ENCODE data around the gene SEPTIN1. TPM values are rescaled to one million over a fixed set of nuclear protein-coding genes. Genes with fewer than 3 reads are reported as not detected.

The SEPTIN1 gene
- total RNA-seq, result 0.69 TPM

GRCh38 chr16:30382111-30382881 lies at the start of gene SEPTIN1:
TSS of gene SEPTIN1 (minus strand) at chr16:30382561. CDS start at chr16:30382542, 19 bp downstream.
- no peak for DNase-seq

- DNase-seq, result no peak
These were observed 48.1 kb upstream of the SEPTIN1 start for GRCh38 chr16:30430428-30430970.

DNA sequence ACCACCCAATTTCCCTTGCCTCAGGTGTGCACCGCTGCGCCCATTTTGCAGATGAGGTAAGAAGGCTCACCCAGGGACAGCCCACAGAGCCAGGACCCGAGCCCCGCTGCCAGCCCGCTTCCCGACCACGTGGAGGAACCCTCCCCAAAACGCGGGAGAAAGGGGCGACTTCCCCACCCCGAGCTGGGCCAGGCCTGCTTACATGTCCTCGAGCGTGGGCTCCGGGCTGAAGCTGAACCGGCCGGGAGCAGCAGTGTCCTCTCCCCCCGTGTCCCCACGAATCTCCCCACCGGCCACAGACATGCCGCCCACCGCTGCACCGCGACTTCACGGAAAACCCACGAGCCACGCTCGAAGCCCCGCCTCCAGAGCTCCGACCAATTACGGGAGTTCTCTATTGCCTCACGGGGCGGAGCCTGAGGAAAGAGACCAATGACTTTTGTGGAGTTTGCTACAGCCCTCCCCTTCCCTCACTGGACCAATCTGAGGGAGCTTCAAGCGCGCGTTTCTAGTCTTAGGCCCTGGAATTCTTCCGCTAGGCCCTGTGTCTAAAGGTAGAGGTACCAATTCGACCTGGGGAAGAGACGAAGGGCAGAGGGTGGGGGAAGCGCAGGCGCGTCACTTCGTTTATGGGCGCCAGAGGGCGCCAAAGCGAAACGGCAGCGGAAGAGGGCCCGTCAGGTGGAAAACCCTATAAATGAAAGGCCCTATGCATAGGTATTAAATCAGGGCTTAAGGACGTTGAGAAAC lies 47.5 kb upstream of the SEPTIN1 start, which contains the start of gene DCTPP1:
Gene DCTPP1 (minus strand): TSS at position 353 of the 750 bp plus-strand sequence. CDS start 50 bp downstream, at position 303.
- peak; percentile 96 for DNase-seq

DNA sequence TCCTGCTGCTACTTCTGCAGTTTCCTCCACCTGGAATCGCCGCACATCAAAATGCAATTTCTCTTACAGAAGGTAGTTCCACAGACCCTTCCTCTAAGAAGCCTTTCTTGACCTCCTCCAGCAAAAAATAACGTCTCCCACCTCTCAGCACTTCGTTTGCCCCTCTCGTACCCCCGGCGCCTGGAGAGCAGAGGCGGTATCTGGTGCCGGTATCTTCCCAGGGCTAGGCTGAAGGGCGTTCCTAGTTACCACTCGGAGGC lies 47.0 kb upstream of the SEPTIN1 start:
- DNase-seq, result no peak

GRCh38 chr16:30428055-30428454 lies 45.7 kb upstream of the SEPTIN1 start:
- DNase-seq, result no peak

GRCh38 chr16:30421010-30421409 lies 38.6 kb upstream of the SEPTIN1 start:
- no peak for DNase-seq

DNA sequence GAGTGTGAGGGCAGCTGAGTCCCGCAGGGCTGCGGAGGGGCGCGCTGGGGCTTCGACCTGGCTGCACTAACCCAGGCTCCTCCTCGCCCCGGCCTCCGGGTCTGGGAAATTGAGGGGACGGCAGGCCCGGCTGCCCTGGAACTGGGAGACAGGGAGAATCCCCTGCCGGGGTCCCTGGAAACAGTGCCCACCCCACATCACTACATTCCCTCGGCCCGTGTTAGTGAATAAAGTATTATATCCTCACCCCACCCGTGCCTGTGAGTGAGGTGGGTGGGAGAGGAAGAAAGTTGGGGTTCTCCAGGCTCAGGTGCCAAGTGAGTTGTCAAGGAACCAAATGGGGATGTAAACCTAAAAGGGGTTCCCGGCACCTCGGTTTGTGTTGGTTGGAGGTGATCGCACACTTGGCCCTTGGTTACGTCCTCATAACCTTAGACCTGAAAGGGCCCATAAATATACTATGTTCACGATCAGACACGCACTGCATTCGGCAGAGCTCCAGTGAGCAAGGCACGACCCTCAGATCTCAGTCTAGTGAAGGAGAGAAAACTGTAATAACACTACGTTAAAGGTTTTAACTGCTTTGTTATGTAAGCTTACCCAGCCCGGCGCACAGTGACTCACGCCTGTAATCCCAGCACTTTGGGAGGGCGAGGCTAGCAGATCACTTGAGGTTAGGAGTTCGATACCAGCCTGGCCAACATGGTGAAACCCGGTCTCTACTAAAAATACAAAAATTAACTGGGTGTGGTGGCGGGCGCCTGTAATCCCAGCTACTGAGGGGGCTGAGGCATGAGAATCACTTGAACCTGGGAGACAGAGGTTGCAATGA lies 36.2 kb upstream of the SEPTIN1 start:
- no peak for DNase-seq

DNA sequence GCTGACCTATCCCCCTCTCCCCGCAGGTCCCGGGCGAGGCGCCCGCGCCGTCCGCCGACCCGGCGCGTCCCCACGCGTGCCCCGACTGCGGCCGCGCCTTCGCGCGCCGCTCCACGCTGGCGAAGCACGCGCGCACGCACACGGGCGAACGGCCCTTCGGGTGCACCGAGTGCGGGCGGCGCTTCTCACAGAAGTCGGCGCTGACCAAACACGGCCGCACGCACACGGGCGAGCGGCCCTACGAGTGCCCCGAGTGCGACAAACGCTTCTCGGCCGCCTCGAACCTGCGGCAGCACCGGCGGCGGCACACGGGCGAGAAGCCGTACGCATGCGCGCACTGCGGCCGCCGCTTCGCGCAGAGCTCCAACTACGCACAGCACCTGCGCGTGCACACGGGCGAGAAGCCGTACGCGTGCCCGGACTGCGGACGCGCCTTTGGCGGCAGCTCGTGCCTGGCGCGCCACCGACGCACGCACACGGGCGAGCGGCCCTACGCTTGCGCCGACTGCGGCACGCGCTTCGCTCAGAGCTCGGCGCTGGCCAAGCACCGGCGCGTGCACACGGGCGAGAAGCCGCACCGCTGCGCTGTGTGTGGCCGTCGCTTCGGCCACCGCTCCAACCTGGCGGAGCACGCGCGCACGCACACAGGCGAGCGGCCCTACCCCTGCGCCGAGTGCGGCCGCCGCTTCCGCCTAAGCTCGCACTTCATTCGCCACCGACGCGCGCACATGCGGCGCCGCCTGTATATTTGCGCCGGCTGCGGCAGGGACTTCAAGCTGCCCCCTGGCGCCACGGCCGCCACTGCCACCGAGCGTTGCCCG lies 35.4 kb upstream of the SEPTIN1 start:
- DNase-seq, result peak; percentile 75

DNA sequence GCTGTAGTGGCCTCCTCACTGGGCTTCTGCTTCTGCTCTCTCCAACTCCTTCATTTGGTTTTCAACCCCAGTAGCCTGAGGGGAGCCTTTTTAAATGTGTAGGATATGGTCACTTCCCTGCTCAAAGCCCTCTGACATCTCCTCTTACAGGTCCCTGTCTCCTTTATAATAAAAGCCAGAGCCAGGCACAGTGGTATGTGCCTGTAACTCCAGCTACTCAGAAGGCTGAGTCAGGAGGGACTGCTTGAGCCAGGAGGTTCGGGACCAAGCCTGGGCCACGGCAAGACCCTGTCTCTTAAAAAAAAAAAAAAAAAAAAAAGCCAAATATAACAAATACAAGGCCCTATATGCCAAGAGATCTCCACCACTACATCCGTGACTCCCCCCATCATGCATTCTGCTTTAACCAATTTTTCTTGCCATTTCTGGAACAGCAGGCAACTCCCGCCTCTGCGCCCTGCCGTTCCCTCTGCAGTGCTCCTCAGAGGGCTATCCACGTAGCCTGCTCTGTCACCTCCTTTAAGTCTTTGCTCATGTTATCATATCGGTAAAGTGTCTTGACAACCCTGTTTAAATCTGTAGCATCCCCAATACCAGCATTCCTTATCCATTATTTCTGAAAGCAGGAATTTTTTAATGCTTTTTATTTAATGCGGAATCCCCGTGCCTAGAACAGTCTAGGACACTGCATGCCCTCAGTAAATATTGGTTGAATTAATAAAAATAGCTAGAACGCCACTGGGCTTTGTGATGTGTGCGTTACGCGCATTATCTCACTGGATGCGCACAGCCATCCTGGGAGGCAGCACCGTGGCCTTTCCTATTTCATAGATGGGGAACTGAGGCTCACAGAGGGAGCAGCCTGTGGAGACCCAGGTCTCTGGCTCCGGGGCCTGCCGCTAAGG lies 34.5 kb upstream of the SEPTIN1 start:
- no peak for DNase-seq

- no peak for DNase-seq
These were observed 33.8 kb upstream of the SEPTIN1 start for GRCh38 chr16:30416047-30416603.

GRCh38 chr16:30414159-30414558 lies 31.8 kb upstream of the SEPTIN1 start:
- no peak for DNase-seq

DNA sequence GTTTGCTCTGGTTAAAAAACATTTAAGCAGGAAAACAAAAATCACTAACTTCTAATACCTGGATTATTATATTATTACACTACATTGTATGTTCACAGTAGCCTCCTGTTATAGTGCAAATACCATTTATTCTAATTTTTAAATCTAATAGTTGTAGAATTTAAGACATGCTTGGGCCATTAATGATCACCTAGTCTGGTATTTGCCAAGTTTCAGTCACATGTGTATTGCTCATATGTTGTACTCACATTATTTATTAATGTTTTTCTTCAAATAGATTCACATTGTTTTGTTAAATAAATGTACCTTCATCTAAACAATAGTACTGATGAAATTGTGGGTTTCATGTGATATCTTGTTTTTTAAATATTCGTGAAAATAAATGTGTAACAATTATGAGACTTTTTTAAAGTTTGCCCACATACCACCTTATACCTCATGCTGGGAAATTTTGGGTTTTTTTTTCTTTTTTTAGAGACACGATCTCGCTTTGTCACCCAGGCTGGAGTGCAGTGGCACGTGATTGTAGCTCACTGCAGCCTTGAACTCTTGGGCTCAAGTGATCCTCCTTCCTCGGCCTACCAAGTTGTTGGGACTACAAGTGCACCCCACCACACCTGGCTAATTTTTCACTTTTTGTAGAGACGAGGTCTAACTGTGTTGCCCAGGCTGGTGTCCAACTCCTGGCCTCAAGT lies 30.9 kb upstream of the SEPTIN1 start:
- no peak for DNase-seq

- DNase-seq, result peak; percentile 76
These were observed 27.0 kb upstream of the SEPTIN1 start for GRCh38 chr16:30409125-30410060.

- DNase-seq, result no peak
These were observed 25.6 kb upstream of the SEPTIN1 start for GRCh38 chr16:30407804-30408534.

DNA sequence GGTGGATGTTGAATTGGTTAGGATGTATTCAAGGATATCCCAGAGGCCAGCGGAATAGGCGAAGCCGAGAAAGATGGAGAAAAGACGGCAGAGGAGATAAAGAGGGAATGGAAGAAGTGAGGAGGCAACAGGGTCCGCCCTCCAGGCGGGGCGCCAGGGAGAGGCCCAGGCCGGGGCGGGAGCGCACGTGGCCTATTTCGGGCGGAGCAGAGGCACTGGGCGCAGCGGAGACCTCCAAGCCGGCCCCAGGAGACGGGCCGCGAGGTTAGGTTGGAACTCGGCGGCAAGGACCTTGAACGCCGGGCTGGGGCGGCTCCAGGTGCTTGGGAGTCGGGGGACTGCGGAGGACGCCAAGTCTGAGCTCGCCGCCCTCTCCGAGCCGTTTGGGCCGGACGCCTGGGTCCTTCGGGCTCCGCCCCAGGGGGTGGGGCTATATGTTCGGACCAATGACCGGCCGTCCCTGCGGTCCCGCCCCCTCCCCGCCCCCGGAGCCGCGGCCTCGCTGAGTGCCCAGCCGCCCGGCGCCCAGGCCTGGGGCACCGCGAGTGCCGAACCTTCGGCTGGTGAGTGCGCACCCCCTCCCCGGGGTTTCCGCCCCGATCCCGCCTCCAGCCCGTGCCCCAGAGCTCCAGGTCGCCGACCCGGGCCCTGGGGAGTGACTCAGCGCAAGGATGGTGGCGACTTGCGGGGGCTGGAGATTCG lies 24.9 kb upstream of the SEPTIN1 start, which contains the start of gene ZNF771:
Gene ZNF771 (plus strand): TSS at position 505 of the 702 bp plus-strand sequence. CDS start 448 bp downstream, outside the sequence.
- DNase-seq, result peak; percentile 77

DNA sequence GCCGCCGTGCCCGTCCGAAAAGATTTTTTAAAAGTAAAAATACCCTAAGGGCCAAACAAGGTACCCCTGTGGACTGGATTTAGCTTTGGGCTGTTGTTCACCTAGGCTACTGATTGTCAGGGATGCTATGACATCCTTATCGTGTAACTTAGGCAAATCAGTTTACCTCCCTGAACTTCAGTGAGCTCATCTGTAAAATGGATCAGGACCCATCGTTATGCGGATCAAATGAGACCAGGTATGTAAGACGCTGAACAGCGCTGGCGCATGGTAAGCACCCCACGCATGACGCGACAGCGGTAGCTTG lies 24.4 kb upstream of the SEPTIN1 start:
- no peak for DNase-seq
